Colonic mucosa (tissue), 4 donors: ENCODE measurements around the gene FURIN. TPM values are rescaled to one million over a fixed set of nuclear protein-coding genes. Genes with fewer than 3 reads are reported as not detected.
"Not testable (repeated sequence)": the region's sequence is repeated elsewhere in the genome, so short reads cannot be mapped to it uniquely, and the experiment has no call there.

ENCODE experiments used
- DNase-seq: peaks from one replicate; pipeline ENCODE4 v3.0.0-alpha.2; 2020
- H3K27ac ChIP-seq: fragments of 200-600 bp; one replicate; pipeline ENCODE4 v1.8.0; 2021
- H3K27me3 ChIP-seq: fragments of 200-600 bp; one replicate; pipeline ENCODE4 v1.8.0; 2021
- H3K36me3 ChIP-seq: fragments of 200-600 bp; one replicate; pipeline ENCODE4 v1.8.0; 2021
- H3K4me1 ChIP-seq: fragments of 200-600 bp; one replicate; pipeline ENCODE4 v1.8.0; 2021; ENCODE audit warnings: mild to moderate bottlenecking
- H3K4me3 ChIP-seq: fragments of 200-600 bp; one replicate; pipeline ENCODE4 v1.8.0; 2021
- H3K9ac ChIP-seq, 2 donors: one replicate each; pipeline ENCODE4 v1.7.0; 2013; ENCODE audit warnings: control low read depth in 2 of 2, low read depth in 2 of 2, low read length in 2 of 2
- H3K9me3 ChIP-seq: fragments of 200-600 bp; one replicate; pipeline ENCODE4 v1.8.0; 2021
- CTCF ChIP-seq: fragments of 200-600 bp; IDR thresholded peaks from one replicate; pipeline ENCODE4 v1.8.0; 2022; ENCODE audit warnings: antibody characterized with exemption, mild to moderate bottlenecking
- intact Hi-C: fragments of 100-400 bp; cut with DNase I; formaldehyde crosslinking; loops from one replicate; pipeline ENCODE4 v1.14.1; 2022
- total RNA-seq, 2 donors: library from RNA; stranded (reverse); fragmentation: NEBNext Ultra II Directional in 1 of 2; extraction: Animal tissue kit (Norgen Biotek cat#: 25700) in 1 of 2; gene quantifications; one replicate each; pipeline ENCODE4 v1.2.1, GENCODE V29; 2021
- donor health status: healthy.
- donor health status: DM: no; HTN: no; CAD: no.
- donor health status: DM: no; HTN: no; CAD: no.

FURIN gene
- total RNA-seq, 2 donors from 2014 or later, result 72.3 to 82.5 TPM

DNA sequence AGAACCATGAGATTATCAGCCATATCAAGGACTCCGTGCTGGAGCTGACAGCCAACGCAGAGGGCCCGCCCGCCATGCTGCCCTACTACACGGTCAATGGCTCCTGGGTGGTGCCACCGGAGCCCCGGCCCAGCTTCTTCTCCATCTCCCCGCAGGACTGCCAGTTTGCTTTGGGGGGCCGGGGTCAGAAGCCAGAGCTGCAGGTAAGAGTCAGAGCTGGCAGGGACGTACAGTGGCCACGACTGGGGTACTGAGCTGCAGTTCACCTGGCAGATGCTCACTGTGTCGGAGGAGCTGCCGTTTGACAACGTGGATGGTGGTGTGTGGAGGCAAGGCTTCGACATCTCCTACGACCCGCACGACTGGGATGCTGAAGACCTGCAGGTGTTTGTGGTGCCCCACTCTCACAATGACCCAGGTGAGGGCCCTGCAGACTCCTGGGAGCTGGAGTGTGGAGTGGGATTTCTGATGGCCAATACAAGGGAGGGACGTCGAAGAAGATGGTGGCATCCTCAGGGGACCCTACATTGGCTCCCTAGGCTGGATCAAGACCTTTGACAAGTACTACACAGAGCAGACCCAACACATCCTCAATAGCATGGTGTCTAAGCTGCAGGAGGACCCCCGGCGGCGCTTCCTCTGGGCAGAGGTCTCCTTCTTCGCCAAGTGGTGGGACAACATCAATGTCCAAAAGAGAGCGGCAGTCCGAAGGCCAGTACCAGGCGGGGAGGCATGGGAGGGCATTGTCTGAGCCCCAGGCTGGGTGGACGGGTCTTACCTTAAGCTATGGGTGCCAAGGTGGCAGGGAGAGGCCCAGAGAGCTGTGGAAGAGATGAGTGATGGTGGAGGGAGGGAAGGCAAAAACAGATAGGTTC is 37.2 kb downstream of the FURIN start:
- Histone ChIP-seq H3K4me1 (no peaks in the 10 kb centered on the region), H3K9me3 (no peaks in the 10 kb centered on the region), H3K27me3 (no peaks in the 10 kb centered on the region), H3K9ac (no peak overlapping the region), H3K27ac (no peak overlapping the region), H3K4me3 (no peak overlapping the region), H3K36me3 (peaks cover 20% of the 10 kb centered on the region)
- no peak for TF ChIP-seq CTCF
- intact Hi-C loops, result no loop called here
- no peak for DNase-seq

DNA sequence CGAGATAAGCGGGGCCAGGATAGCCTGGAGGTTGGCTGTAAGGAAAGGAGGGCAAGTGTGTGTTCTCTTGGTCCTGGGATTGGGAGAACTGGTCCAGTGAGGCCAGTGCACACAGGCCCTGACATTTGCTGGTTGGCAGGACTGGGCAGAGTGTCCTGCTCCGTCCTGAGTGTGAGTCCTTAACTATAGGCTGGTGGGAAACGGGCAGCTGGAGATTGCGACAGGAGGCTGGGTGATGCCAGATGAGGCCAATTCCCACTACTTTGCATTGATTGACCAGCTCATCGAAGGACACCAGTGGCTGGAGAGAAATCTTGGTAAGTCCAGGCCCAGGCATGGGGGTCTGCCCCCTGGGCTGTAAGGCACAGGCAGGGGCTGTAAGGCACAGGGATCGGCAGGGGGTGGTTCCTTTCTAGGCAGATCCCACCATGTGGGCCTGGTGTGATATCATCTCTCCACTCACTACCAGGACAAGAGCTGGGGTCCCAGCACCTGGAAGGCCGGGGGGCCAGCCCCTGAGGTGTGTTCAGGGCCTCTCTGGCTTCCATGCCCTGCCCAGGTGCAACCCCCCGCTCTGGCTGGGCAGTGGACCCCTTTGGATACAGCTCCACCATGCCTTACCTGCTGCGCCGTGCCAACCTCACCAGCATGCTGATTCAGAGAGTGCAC is 37.9 kb downstream of the FURIN start:
- no peak overlapping the region for H3K27ac ChIP-seq
- DNase-seq, result no peak
- no peaks in the 10 kb centered on the region for H3K27me3 ChIP-seq
- H3K36me3 ChIP-seq, result peaks cover 27% of the 10 kb centered on the region
- intact Hi-C loops, result no loop called here
- no peak for TF ChIP-seq CTCF
- no peak overlapping the region for H3K4me3 ChIP-seq
- no peaks in the 10 kb centered on the region for H3K9me3 ChIP-seq
- H3K4me1 ChIP-seq, result no peaks in the 10 kb centered on the region
- no peak overlapping the region for H3K9ac ChIP-seq

- no peak for TF ChIP-seq CTCF
- H3K4me1 ChIP-seq, result no peaks in the 10 kb centered on the region
- H3K27ac ChIP-seq, result no peak overlapping the region
- H3K36me3 ChIP-seq, result peaks cover 36% of the 10 kb centered on the region
- no peak for DNase-seq
- no peaks in the 10 kb centered on the region for H3K27me3 ChIP-seq
- H3K4me3 ChIP-seq, result no peak overlapping the region
- intact Hi-C loops, result no loop called here
- no peak overlapping the region for H3K9ac ChIP-seq
- no peaks in the 10 kb centered on the region for H3K9me3 ChIP-seq
Observed at GRCh38 chr15:90907051-90907660, 38.8 kb downstream of the FURIN start.

DNA sequence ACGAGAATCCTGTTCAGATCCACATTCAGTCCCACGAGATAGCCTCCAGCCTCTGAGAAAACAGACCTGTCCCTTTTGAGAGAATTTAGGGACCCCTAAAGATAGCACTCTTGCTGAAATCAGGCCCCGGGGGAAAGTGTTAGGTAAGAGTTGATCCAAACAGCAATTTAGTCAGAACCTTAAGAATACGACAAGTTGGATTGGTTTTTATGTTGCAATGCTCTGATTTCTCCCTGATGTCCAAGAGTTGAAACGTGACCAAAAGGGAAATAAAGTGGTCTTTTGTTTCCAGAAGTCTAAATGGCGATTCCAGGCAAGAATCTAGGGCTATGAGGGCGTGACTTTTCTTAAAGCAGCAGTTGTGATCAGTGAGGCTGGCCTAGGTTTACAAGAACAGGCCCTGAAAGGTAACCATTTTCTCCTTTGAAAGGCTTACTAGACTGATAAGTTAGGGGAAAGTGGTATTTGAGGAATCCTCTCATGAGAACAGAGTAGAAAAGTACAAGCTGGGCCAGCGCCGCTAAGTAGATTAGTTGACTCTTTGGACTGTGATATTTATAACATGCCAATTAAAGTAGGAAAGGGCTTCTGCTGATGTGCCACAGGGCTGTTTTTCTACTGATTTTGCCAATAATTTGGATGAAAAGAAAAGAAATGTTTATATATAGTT is 39.6 kb downstream of the FURIN start:
- intact Hi-C loops, result no loop called here
- Histone ChIP-seq H3K27ac (no peak overlapping the region), H3K9ac (no peak overlapping the region), H3K4me3 (no peak overlapping the region), H3K4me1 (no peaks in the 10 kb centered on the region), H3K9me3 (no peaks in the 10 kb centered on the region), H3K27me3 (no peaks in the 10 kb centered on the region), H3K36me3 (peaks cover 42% of the 10 kb centered on the region)
- no peak for DNase-seq
- TF ChIP-seq CTCF, result no peak

DNA sequence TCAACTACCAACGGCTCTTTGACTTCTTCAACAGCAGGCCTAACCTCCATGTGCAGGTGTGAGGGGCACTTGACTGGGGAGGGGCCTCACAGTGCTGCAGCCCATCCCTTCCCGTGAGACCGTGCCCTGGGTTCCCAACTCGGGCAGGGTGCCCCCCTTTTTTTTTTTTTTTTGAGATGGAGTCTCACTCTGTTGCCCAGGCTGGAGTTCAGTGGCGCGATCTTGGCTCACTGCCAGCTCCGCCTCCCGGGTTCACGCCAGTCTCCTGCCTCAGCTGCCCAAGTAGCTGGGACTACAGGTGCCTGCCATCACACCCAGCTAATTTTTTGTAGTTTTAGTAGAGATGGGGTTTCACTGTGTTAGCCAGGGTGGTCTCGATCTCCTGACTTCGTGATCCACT is 41.1 kb downstream of the FURIN start:
- H3K9me3 ChIP-seq, H3K9ac ChIP-seq, H3K4me1 ChIP-seq, H3K4me3 ChIP-seq, intact Hi-C loops, H3K27ac ChIP-seq, DNase-seq, H3K27me3 ChIP-seq: not testable (repeated sequence)
- H3K36me3 ChIP-seq, result peaks cover 42% of the 10 kb centered on the region
